HepG2 (cell line): ENCODE results near the gene ARL5C. TPM values are rescaled to one million over a fixed set of nuclear protein-coding genes. Genes with fewer than 3 reads are reported as not detected.

Experiments
- ATAC-seq: fragments of 200-7000 bp; cut with Tn5 transposase; 3 replicates; pipeline ENCODE4 v1.9.1; 2020; ENCODE audit warnings: mild to moderate bottlenecking, moderate library complexity
- BruUV-seq: library from RNA; stranded (reverse); fragments of 400-500 nt; replicated peaks from 2 replicates; lab custom pipeline; 2021; lab: Mats Ljungman, UMichigan
- CTCF ChIA-PET: fragments of 300-600 bp; formaldehyde crosslinking; extraction: SDS; loops from one replicate; lab custom pipeline; 2021; ENCODE audit warnings: low total read pairs, inconsistent platforms, low intra/inter-chr PET ratio; lab: Yijun Ruan, JAX
- POLR2A ChIA-PET: fragments of 350-600 bp; sonication (Branson Sonifier 250); formaldehyde crosslinking; loops from one replicate; lab custom pipeline; 2020; ENCODE audit warnings: antibody characterized with exemption, inconsistent platforms; lab: Yijun Ruan, JAX
- DNase-seq: peaks from one replicate; pipeline ENCODE4 v3.0.0-alpha.2; 2015; ENCODE audit warnings: low spot score
- FAIRE-seq: peaks from 3 replicates; lab custom pipeline; 2011; peaks lifted over from hg19 to GRCh38; lab: Jason Lieb, UNC
- H2AFZ ChIP-seq: one replicate; pipeline ENCODE4 v1.6.1; 2011; ENCODE audit warnings: low read length, inconsistent platforms
- H3K27ac ChIP-seq: fragments of 300-600 bp; 3 replicates; pipeline ENCODE4 v1.8.0; 2011; ENCODE audit warnings: mixed run types, mild to moderate bottlenecking, mixed read lengths, low read length, inconsistent platforms; ENCODE audit not compliant: insufficient read depth; ENCODE audit errors: extremely low read length
- H3K27me3 ChIP-seq, 2 experiments: fragments of 200-600 bp in 1 of 2; 2 replicates in 1 of 2; 3 replicates in 1 of 2; pipeline versions ENCODE4 v1.6.0 to v1.8.0; 2011; ENCODE audit warnings: low read length in 2 of 2, mild to moderate bottlenecking in 2 of 2, moderate library complexity in 2 of 2, inconsistent platforms in 1 of 2; ENCODE audit not compliant: insufficient read depth in 2 of 2, control insufficient read depth in 1 of 2
- H3K36me3 ChIP-seq, 2 experiments: fragments of 200-600 bp in 1 of 2; replicated peaks in 1 of 2; 2 replicates in 1 of 2; 3 replicates in 1 of 2; pipeline versions ENCODE4 v1.5.1 to v1.8.0; 2011; ENCODE audit warnings: low read length in 2 of 2, inconsistent platforms in 1 of 2; ENCODE audit not compliant: insufficient read depth in 2 of 2, control insufficient read depth in 1 of 2
- H3K4me1 ChIP-seq: 2 replicates; pipeline ENCODE4 v1.5.1; 2012; ENCODE audit warnings: low read length, inconsistent platforms; ENCODE audit not compliant: insufficient read depth
- H3K4me2 ChIP-seq: 2 replicates; pipeline ENCODE4 v1.6.0; 2011; ENCODE audit warnings: low read depth, low read length, inconsistent platforms
- H3K4me3 ChIP-seq, 3 experiments: fragments of 200-600 bp in 1 of 3; sonication (generic), shearing (Covaris generic) in 1 of 3; replicated peaks in 1 of 3; 2 replicates each; pipeline ENCODE4 v1.5.1; 2011 to 2016; ENCODE audit warnings: low read length in 3 of 3, inconsistent platforms in 2 of 3, low read depth in 2 of 3, mild to moderate bottlenecking in 2 of 3, control low read depth in 1 of 3, mixed read lengths in 1 of 3; ENCODE audit not compliant: insufficient read depth in 1 of 3
- H3K79me2 ChIP-seq: one replicate; pipeline ENCODE4 v1.6.1; 2011; ENCODE audit warnings: low read length, inconsistent platforms; ENCODE audit not compliant: insufficient read depth
- H3K9ac ChIP-seq: 2 replicates; pipeline ENCODE4 v1.6.0; 2011; ENCODE audit warnings: mild to moderate bottlenecking, low read depth, low read length, inconsistent platforms; ENCODE audit not compliant: insufficient read depth
- H3K9me3 ChIP-seq: 2 replicates; pipeline ENCODE4 v1.5.1; 2012; ENCODE audit warnings: mild to moderate bottlenecking, low read length
- H4K20me1 ChIP-seq: 2 replicates; pipeline ENCODE4 v1.6.0; 2011; ENCODE audit warnings: inconsistent platforms, mild to moderate bottlenecking, low read length, moderate library complexity; ENCODE audit not compliant: insufficient read depth
- BHLHE40 ChIP-seq: IDR thresholded peaks from 2 replicates; pipeline ENCODE4 v1.6.1; 2011; ENCODE audit warnings: low read length, improper control_type of control experiment
- CREB1 ChIP-seq, 2 experiments: fragments of 450-650 bp in 1 of 2; IDR thresholded peaks; 2 replicates each; pipeline ENCODE4 v1.6.1; 2016 to 2017; ENCODE audit warnings: control low read depth in 1 of 2, mild to moderate bottlenecking in 1 of 2, missing compliant biosample characterization in 1 of 2, missing genetic modification characterization in 1 of 2
- GATAD2A ChIP-seq: IDR thresholded peaks from 2 replicates; pipeline ENCODE4 v1.6.1; 2016
- HNF4A ChIP-seq: sonication (generic); formaldehyde crosslinking; IDR thresholded peaks from 2 replicates; pipeline ENCODE4 v1.4.0; 2020; ENCODE audit warnings: missing genetic modification reagents
- HNF4G ChIP-seq, 2 experiments: sonication (generic) in 1 of 2; formaldehyde crosslinking in 1 of 2; IDR thresholded peaks; 2 replicates each; pipeline versions ENCODE4 v1.4.0 to v1.6.1; 2011 to 2020; ENCODE audit warnings: borderline replicate concordance in 2 of 2, low read depth in 2 of 2, mild to moderate bottlenecking in 2 of 2, low read length in 1 of 2, missing genetic modification reagents in 1 of 2, moderate library complexity in 1 of 2
- MNT ChIP-seq: fragments of 450-650 bp; IDR thresholded peaks from 2 replicates; pipeline ENCODE4 v1.6.1; 2016
- NFIC ChIP-seq: IDR thresholded peaks from 2 replicates; pipeline ENCODE4 v1.6.1; 2012; ENCODE audit warnings: mild to moderate bottlenecking, low read length, inconsistent platforms
- PHF8 ChIP-seq: sonication (generic); formaldehyde crosslinking; IDR thresholded peaks from 2 replicates; pipeline ENCODE4 v1.5.0; 2020; ENCODE audit warnings: missing genetic modification reagents
- RFXANK ChIP-seq: IDR thresholded peaks from 2 replicates; pipeline ENCODE4 v1.6.1; 2016
- ZBTB7A ChIP-seq: sonication (generic); formaldehyde crosslinking; IDR thresholded peaks from 2 replicates; pipeline ENCODE4 v1.8.0; 2022; ENCODE audit warnings: mild to moderate bottlenecking, missing genetic modification reagents
- ZMAT3 ChIP-seq: sonication (generic); formaldehyde crosslinking; conservative IDR thresholded peaks from 2 replicates; pipeline ENCODE4 v1.7.0; 2021; ENCODE audit warnings: missing genetic modification reagents
- ZNF614 ChIP-seq: IDR thresholded peaks from 2 replicates; pipeline ENCODE4 v1.6.1; 2018; ENCODE audit warnings: missing biosample characterization, missing genetic modification reagents, inconsistent platforms, borderline replicate concordance
- ZNF850 ChIP-seq: sonication (generic); formaldehyde crosslinking; conservative IDR thresholded peaks from 2 replicates; pipeline ENCODE4 v1.9.0; 2021; ENCODE audit warnings: mild to moderate bottlenecking, missing genetic modification reagents
- ZSCAN30 ChIP-seq: sonication (generic); formaldehyde crosslinking; IDR thresholded peaks from 2 replicates; pipeline ENCODE4 v1.5.0; 2020; ENCODE audit warnings: mild to moderate bottlenecking, missing genetic modification reagents
- WGBS: methylation state at CpG from one replicate; pipeline ENCODE4 v1.1.6; 2017; ENCODE audit warnings: low lambda C conversion rate; 5-methylcytosine and 5-hydroxymethylcytosine counted together
- in situ Hi-C: cut with HindIII; loops from 2 replicates; pipeline ENCODE4 v1.10.0; 2017; ENCODE audit warnings: low pct_unique_long_range_greater_than_20kb; ENCODE audit not compliant: extremely low pct_ligation_motif_present
- intact Hi-C: fragments of 100-400 bp; cut with micrococcal nuclease; formaldehyde crosslinking; loops from one replicate; pipeline ENCODE4 v1.10.0; 2022; ENCODE audit not compliant: unreplicated experiment
- polyA plus RNA-seq, 8 experiments: library from polyadenylated mRNA; depleted of rRNA in 3 of 8; stranded (reverse) in 7 of 8; unstranded in 1 of 8; fragments of >200 nt; fragmentation: Illumina TruSeq in 4 of 8; extraction: Trizol in 4 of 8; gene quantifications; 2 replicates each; pipeline versions ENCODE4 v1.2.1 to v1.2.3, GENCODE V29; 2011 to 2016; ENCODE audit warnings: low read depth in 4 of 8, missing spikeins in 1 of 8, mixed read lengths in 1 of 8; ENCODE audit not compliant: insufficient read depth in 1 of 8
- total RNA-seq, 5 experiments: library from RNA; depleted of rRNA; stranded (reverse); fragments of >200 nt; fragmentation: Illumina TruSeq; extraction: Trizol; gene quantifications; 2 replicates each; pipeline ENCODE4 v1.2.3, GENCODE V29; 2016; ENCODE audit warnings: low read depth in 1 of 5
- TF ChIP-seq, protein P1 (sequence below), 2 experiments: sonication (generic) in 1 of 2; formaldehyde crosslinking in 1 of 2; IDR thresholded peaks; 2 replicates each; pipeline versions ENCODE4 v1.5.1 to v1.6.1; 2011 to 2020; ENCODE audit warnings: borderline replicate concordance in 1 of 2, low read depth in 1 of 2, low read length in 1 of 2, mild to moderate bottlenecking in 1 of 2, missing genetic modification reagents in 1 of 2, moderate library complexity in 1 of 2

The ARL5C gene
- total and polyA plus RNA-seq, 2 of the 13 experiments (the other 11 are each of a cell fraction or from before 2014, with no cell fraction given): not detected

- Histone ChIP-seq H3K4me3 (no peak overlapping the region), H3K27me3 (peaks cover 4 to 51% of the 10 kb centered on the region in 2 experiments; a peak in 4 of 5 replicates), H3K4me1 (no peaks in the 10 kb centered on the region), H3K4me2 (no peak overlapping the region), H3K27ac (no peak overlapping the region), H3K79me2 (no peaks in the 10 kb centered on the region), H2AFZ (no peak overlapping the region), H3K9me3 (no peaks in the 10 kb centered on the region), H4K20me1 (no peaks in the 10 kb centered on the region), H3K36me3 (no peaks in the 10 kb centered on the region), H3K9ac (no peak overlapping the region)
- no peak for FAIRE-seq
- ChIA-PET CTCF (no interaction called here), POLR2A (no interaction called here)
- in situ Hi-C loops: no loop called here
- no TSS peak for BruUV-seq
- DNase-seq: no peak
- intact Hi-C loops: no loop called here
- TF ChIP-seq ZSCAN30 (CRISPR knock-in tag): no peak
- TF ChIP-seq ZNF850 (CRISPR knock-in tag): no peak
- TF ChIP-seq GATAD2A: no peak
- TF ChIP-seq ZBTB7A: no peak
- no peak for TF ChIP-seq PHF8
- TF ChIP-seq CREB1 (IDR thresholded peaks at IDR 0.05): no peak
- TF ChIP-seq CREB1 (CRISPR knock-in tag; IDR thresholded peaks at IDR 0.05): no peak
- no peak for TF ChIP-seq HNF4G (IDR thresholded peaks at IDR 0.05; ENCODE audit: borderline replicate concordance, low read depth, low read length)
- TF ChIP-seq HNF4G (CRISPR knock-in tag; IDR thresholded peaks at IDR 0.05; ENCODE audit: borderline replicate concordance, low read depth): no peak
- no peak for TF ChIP-seq ZNF614 (CRISPR knock-in tag)
- TF ChIP-seq ZMAT3: no peak
- no peak for TF ChIP-seq RFXANK
- no peak for TF ChIP-seq NFIC
- TF ChIP-seq, all 625 proteins: peak for 0
- WGBS: 0% methylated on average over 1 of the region's 3 CpGs
- no peak for ATAC-seq
Observed at GRCh38 chr17:39145143-39145542, 20.8 kb downstream of the ARL5C start.

DNA sequence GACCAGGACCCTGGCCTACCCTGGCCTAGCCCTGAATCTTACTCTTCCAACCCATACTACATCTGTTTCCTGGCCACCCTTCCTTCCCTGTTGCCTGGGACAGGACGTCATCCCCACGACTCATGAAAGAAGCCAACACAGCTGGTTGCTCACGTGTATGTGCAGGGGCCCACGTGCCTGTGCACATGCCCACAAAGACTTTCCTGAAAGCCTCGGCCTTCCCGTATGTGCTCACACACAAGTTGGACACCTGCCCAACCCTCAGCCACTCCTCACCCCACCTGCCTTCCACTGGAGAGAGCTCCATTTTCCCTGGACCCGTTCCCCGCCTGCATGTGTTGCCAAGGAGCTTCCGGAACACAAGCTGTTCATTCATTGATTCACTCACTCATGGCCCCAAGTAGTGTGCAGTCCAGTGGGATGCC, 21.5 kb downstream of the ARL5C start:
- ATAC-seq: peak; percentile 18
- Histone ChIP-seq H4K20me1 (no peaks in the 10 kb centered on the region), H3K4me1 (no peaks in the 10 kb centered on the region), H3K4me3 (no peak overlapping the region), H3K27me3 (peaks cover 5 to 48% of the 10 kb centered on the region in 2 experiments; a peak in 4 of 5 replicates), H3K36me3 (no peaks in the 10 kb centered on the region), H3K4me2 (no peak overlapping the region), H2AFZ (no peak overlapping the region), H3K79me2 (no peaks in the 10 kb centered on the region), H3K27ac (no peak overlapping the region), H3K9me3 (no peaks in the 10 kb centered on the region), H3K9ac (no peak overlapping the region)
- BruUV-seq: no TSS peak
- 22% methylated on average over 9 of the region's 9 CpGs for WGBS
- POLR2A ChIA-PET: interaction anchor here (0.9 kb wide), 1 partner anchor 9 kb away, joined by 3 read pairs; no protein-coding TSS in a partner anchor
- intact Hi-C loops (no loop called here), in situ Hi-C loops (no loop called here)
- FAIRE-seq: no peak
- TF ChIP-seq HNF4A (CRISPR knock-in tag): no peak
- TF ChIP-seq, protein P1, sequence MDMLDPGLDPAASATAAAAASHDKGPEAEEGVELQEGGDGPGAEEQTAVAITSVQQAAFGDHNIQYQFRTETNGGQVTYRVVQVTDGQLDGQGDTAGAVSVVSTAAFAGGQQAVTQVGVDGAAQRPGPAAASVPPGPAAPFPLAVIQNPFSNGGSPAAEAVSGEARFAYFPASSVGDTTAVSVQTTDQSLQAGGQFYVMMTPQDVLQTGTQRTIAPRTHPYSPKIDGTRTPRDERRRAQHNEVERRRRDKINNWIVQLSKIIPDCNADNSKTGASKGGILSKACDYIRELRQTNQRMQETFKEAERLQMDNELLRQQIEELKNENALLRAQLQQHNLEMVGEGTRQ (IDR thresholded peaks at IDR 0.05; ENCODE audit: low read depth, low read length): 0 out of 2 replicates have a peak, but pooled peaks have one; percentile 13
- TF ChIP-seq, protein P1 (CRISPR knock-in tag; IDR thresholded peaks at IDR 0.05; ENCODE audit: borderline replicate concordance): no peak
- peak; percentile 85 for TF ChIP-seq BHLHE40
- peak; percentile 95 for TF ChIP-seq MNT
- CTCF ChIA-PET: no interaction called here
- DNase-seq: no peak
